Left ventricle myocardium inferior (tissue), 1 donor: ENCODE data around the gene APOBEC3B. TPM values are rescaled to one million over a fixed set of nuclear protein-coding genes. Genes with fewer than 3 reads are reported as not detected.
A peak's percentile ranks its signal among the peaks of the same experiment; 100 is the strongest.
"Not testable (repeated sequence)": the region's sequence is repeated elsewhere in the genome, so short reads cannot be mapped to it uniquely, and the experiment has no call there.

Experiments used
- DNase-seq: peaks from one replicate; pipeline ENCODE4 v3.0.0-alpha.2; 2020
- H3K27ac ChIP-seq: fragments of 200-600 bp; replicated peaks from 2 replicates; pipeline ENCODE4 v1.8.0; 2021
- H3K27me3 ChIP-seq: fragments of 200-600 bp; 2 replicates; pipeline ENCODE4 v1.8.0; 2021; ENCODE audit warnings: low read depth
- H3K36me3 ChIP-seq: fragments of 200-600 bp; 2 replicates; pipeline ENCODE4 v1.8.0; 2021
- H3K4me1 ChIP-seq: fragments of 200-600 bp; 2 replicates; pipeline ENCODE4 v1.8.0; 2021
- H3K4me3 ChIP-seq: fragments of 200-600 bp; 2 replicates; pipeline ENCODE4 v1.8.0; 2021; ENCODE audit warnings: mild to moderate bottlenecking, moderate library complexity
- H3K9me3 ChIP-seq: fragments of 200-600 bp; replicated peaks from 2 replicates; pipeline ENCODE4 v1.8.0; 2021
- CTCF ChIP-seq: fragments of 200-600 bp; IDR thresholded peaks from 2 replicates; pipeline ENCODE4 v1.8.0; 2021; ENCODE audit warnings: antibody characterized with exemption, mild to moderate bottlenecking, borderline replicate concordance
- intact Hi-C: fragments of 100-400 bp; cut with micrococcal nuclease; formaldehyde crosslinking; loops from one replicate; pipeline ENCODE4 v1.11.0; 2022
- total RNA-seq: library from RNA; stranded (reverse); fragmentation: NEBNext Ultra II Directional; extraction: Animal tissue kit (Norgen Biotek cat#: 25700); gene quantifications from one replicate; pipeline ENCODE4 v1.2.1, GENCODE V29; 2021
- donor health status: DM: no; HTN: yes; CAD: no; lungs with severe emphysema.

Gene APOBEC3B
- total RNA-seq, 1 donor from 2014 or later = 0.52 TPM

GRCh38 chr22:39039306-39040126, 57.4 kb downstream of the APOBEC3B start:
- TF ChIP-seq CTCF = no peak
- intact Hi-C loops = no loop called here
- H3K4me1 ChIP-seq = peaks cover 17% of the 10 kb centered on the region
- H3K36me3 ChIP-seq = no peaks in the 10 kb centered on the region
- DNase-seq = no peak
- peak overlapping the region; percentile 77 for H3K4me3 ChIP-seq
- H3K27ac ChIP-seq = peak overlapping the region; percentile 89
- no peaks in the 10 kb centered on the region for H3K9me3 ChIP-seq
- no peaks in the 10 kb centered on the region for H3K27me3 ChIP-seq

GRCh38 chr22:39040155-39040537, 58.0 kb downstream of the APOBEC3B start:
- H3K9me3 ChIP-seq, H3K27me3 ChIP-seq, intact Hi-C loops, H3K36me3 ChIP-seq, DNase-seq: not testable (repeated sequence)
- H3K4me3 ChIP-seq = peak overlapping the region; percentile 77
- peaks cover 17% of the 10 kb centered on the region for H3K4me1 ChIP-seq
- peak overlapping the region; percentile 89 for H3K27ac ChIP-seq

- H3K27ac ChIP-seq = peak within 1 kb of the TSS; percentile 89
- H3K9me3 ChIP-seq, H3K27me3 ChIP-seq, intact Hi-C loops, H3K36me3 ChIP-seq: not testable (repeated sequence)
- peaks cover 17% of the 10 kb centered on the region for H3K4me1 ChIP-seq
- peak; percentile 46 for DNase-seq
- H3K4me3 ChIP-seq = peak within 1 kb of the TSS; percentile 77
- TF ChIP-seq CTCF = peak; percentile 24
These were observed 58.6 kb downstream of the APOBEC3B start, which contains the start of gene APOBEC3F for GRCh38 chr22:39040538-39041296. Gene APOBEC3F (plus strand): TSS chr22:39040864. CDS start chr22:39040961, 97 bp downstream.

GRCh38 chr22:39041908-39042307, 59.8 kb downstream of the APOBEC3B start:
- intact Hi-C loops = no loop called here
- Histone ChIP-seq H3K4me3 (peak overlapping the region; percentile 77), H3K36me3 (no peaks in the 10 kb centered on the region), H3K4me1 (peaks cover 17% of the 10 kb centered on the region), H3K27ac (no peak overlapping the region), H3K9me3 (no peaks in the 10 kb centered on the region), H3K27me3 (no peaks in the 10 kb centered on the region)
- TF ChIP-seq CTCF = no peak
- no peak for DNase-seq

Other genes starting within 250 kb of the APOBEC3B start
- gene SUN2, start 226.3 kb upstream of the APOBEC3B start, total RNA-seq = 116 TPM
- 10.0 TPM for gene DNAL4, start 188.2 kb upstream of the APOBEC3B start, total RNA-seq
- gene NPTXR, start 138.3 kb upstream of the APOBEC3B start, total RNA-seq = 23.3 TPM
- 32.9 TPM for gene CBX6, start 110.1 kb upstream of the APOBEC3B start, total RNA-seq
- gene APOBEC3A, start 24.7 kb upstream of the APOBEC3B start, total RNA-seq = 0.41 TPM
- 25.1 TPM for gene APOBEC3C, start 31.9 kb downstream of the APOBEC3B start, total RNA-seq
- 0.96 TPM for gene APOBEC3D, start 38.8 kb downstream of the APOBEC3B start, total RNA-seq
- 4.8 TPM for gene APOBEC3F, start 58.5 kb downstream of the APOBEC3B start, total RNA-seq
- gene APOBEC3G, start 94.9 kb downstream of the APOBEC3B start, total RNA-seq = 4.2 TPM
- gene APOBEC3H, start 114.9 kb downstream of the APOBEC3B start, total RNA-seq = 0.41 TPM
- gene CBX7, start 170.3 kb downstream of the APOBEC3B start, total RNA-seq = 85.4 TPM